HG03558 (cell line): ENCODE measurements around the gene BACH2.
"Not testable (repeated sequence)": the region's sequence is repeated elsewhere in the genome, so short reads cannot be mapped to it uniquely, and the experiment has no call there.

ENCODE experiments used
- ATAC-seq: cut with Tn5 transposase; IDR thresholded peaks from one replicate; pipeline ENCODE4 v1.9.1; 2021; ENCODE audit warnings: moderate number of reproducible peaks; ENCODE audit not compliant: unreplicated experiment; ENCODE audit errors: extremely low read depth

Gene BACH2

DNA sequence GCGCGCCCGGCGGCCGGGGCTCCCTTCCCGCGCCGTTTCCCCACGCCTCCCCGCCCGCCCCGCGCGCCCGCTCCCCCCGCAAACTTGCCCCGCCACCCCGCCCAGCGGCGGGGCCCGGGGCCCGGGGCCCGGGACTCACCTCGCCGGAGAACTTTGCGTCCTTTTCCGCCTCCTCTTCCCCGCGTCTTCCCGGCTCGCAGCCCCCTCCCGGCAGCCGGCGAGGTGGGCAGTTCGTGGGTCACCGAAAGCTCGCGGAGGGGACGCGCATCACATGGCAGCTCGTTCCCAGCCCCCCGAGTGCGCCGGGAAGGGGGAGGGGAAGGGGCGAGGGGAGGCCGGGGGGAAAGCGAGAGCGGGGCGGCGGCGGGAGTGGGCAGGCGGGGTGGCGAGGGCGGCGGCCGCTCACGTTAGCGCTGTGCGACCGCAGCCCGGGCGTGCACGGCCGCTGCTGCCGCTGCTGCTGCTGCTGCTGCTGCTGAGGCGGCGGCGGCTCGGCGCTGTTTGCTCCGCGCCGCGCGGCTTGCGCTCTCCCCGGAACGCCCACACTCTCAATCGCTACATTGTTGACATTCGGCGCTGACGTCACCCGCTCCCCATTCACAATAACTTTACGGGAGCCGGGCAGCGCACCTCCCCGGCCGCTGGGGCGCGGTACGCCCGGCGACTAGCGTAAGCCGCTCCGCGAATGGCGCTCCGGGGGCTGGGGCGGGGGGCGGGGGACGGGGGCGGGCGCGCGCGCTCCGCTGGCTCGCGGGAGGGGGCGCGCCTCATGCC, at the start of gene BACH2:
BACH2 (minus strand) TSS at position 503 of the 774 bp plus-strand sequence. CDS start 287,999 bp downstream, outside the sequence.
- ATAC-seq = peak; percentile 76

DNA sequence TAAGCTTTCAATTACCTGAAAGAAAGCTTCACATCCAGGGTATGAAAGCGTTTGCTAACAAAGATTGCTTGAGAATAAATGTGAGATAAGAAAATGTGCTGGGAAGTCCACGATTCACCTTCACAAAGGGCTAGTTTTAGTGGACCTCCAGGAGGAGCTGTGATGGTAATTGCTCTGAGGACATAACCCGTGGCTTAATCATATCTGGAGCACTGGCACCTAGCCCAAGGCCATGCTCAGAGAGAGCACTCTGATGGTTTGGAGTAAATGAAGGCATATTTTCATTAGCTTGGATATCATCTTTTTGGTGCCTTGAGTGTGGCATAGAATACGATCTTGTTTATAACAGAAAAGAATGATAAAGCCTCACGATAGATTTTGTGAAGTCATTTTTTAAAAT, 46.9 kb upstream of the BACH2 start:
- no peak for ATAC-seq

DNA sequence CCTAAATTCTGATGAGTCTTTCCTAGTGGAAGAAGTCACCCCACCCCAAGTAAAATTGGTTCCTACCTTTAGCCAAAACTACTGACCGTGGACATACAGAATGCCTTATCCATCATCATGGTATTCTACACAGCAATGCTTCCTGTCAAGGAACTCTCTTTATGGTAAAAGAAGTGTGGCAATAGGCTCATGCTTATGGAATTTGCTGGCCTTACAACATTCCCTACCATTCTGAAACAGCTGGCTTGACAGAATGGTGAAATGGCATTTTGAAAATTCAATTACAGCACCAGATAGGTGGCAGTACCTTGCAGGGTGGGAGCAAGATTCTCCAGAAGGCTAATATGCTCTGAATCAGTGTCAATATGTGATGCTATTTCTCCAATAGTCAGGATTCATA, 41.8 kb upstream of the BACH2 start:
- no peak for ATAC-seq

GRCh38 chr6:90336388-90336947, 39.8 kb upstream of the BACH2 start:
- no peak for ATAC-seq

- no peak for ATAC-seq
Observed at GRCh38 chr6:90333928-90334327, 37.3 kb upstream of the BACH2 start.

DNA sequence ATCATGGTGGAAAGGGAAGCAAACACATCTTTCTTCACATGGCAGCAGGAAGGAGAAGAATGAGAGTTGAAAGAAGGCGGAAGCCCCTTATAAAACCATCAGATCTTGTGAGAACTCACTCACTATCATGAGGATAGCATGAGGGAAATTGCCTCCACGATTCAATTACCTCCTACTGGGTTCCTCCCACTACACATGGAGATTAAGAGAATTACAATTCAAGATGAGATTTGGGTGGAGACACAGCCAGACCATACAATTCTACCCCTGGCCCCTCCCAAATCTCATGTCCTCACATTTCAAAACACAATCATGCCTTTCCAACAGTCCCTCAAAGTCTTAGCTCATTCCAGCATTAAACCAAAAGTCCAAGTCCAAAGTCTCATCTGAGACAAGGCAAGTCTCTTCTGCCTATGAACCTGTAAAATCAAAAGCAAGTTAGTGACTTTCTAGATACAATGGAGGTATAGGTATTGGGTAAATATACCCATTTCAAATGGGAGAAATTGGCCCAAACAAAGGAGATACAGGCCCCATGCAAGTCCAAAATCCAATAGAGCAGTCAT, 36.4 kb upstream of the BACH2 start:
- ATAC-seq = not testable (repeated sequence)

- ATAC-seq = no peak
Observed at GRCh38 chr6:90329386-90330077, 32.9 kb upstream of the BACH2 start.

DNA sequence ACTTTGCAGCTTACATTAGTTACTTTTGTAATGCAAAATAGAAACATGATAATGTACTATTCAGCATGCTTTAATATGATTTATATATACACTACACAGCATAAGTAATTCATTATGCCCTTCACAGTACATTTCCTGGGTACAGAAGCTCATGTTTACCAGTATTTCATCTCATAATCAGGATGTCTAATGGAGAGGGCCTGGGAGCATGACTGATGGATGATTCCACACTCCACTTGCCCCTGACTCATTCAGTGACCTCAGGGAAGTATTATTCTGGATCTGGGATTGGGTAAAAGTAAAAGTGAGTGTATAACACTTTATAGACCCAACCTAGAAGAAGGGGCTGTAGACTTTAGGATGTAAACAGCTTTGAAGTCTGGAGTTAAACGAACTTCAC, 31.4 kb upstream of the BACH2 start:
- no peak for ATAC-seq

DNA sequence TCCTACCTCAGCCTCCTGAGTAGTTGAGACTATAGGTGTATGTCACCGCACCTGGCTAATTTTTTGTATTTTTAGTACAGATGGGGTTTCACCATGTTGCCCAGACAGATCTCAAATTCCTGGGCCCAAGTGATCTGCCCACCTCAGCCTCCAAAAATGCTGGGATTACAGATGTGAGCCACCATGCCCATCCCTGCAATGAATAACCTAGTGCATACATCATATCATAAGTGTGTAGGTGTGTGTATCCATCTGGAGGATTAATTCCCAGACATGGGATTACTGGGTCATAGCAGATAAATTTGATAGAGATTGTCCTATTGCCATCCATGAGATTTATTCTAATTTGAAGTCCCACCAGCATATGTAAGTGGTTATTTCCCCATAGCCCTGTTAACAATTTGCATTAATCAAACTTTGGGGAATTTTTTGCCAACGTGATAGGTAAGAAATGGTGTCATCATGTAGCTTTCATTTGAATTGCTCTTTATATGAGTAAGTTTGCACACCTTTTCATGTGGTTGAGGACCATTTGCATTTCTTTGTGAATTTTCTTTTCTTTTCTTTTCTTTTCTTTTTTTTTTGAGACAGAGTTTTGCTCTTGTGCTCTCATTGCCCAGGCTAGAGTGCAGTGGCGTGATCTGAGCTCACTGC, 29.9 kb upstream of the BACH2 start:
- ATAC-seq = no peak

GRCh38 chr6:90323706-90324105, 27.1 kb upstream of the BACH2 start:
- ATAC-seq = no peak

DNA sequence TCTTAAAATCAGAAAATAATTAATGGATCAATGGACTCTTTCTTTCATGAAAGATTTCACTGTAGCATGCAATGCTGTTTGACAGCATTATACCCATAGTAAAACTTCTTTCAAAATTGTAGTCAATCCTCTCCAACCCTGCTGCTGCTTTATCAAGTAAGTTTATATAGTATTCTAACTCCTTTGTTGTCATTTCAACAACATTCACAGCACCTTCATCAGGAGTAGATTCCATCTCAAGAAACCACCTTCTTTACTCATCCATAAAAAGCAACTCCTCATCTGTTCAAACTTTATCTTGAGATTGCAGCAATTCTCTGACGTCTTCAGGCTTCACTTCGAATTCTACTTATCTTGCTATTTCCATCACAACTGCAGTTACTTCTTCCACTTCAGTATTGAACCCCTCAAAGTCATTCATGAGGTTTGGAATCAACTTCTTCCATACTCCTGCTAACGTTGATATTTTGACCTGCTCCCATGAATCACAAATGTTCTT, 26.4 kb upstream of the BACH2 start:
- no peak for ATAC-seq

DNA sequence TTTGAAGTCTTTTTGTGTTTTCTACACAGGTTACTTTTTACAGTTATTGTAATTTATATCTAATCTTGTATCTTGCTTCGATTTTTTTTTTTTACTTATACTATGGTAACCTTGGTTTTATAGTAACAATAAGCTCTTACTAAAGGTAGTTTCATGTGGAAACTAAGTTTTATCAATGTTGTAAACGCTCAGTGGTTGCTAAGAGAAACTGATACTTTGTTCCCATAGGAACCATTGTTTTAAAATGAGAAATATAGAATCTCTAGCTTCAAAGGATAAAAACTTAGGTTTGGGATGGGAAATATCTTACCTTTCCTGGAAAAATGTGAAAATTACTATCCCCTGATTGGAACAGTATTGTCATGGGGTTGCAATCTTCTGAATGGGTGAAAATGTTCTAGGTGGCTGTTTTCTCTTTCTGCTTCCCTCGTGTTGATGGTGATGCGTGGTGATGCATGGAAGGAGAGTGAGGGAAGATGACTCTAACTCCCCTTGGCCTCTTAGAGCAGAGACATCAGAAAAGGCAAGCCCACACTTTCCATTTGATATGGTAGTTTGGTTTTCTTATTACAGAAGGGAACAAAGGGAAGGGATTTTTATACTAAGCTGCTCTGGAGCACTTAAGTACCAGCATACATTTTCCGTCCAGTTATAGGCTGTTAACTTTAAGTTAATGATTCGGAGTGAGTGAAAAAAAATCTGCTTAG, 23.5 kb upstream of the BACH2 start:
- no peak for ATAC-seq

GRCh38 chr6:90319044-90319443, 22.4 kb upstream of the BACH2 start:
- ATAC-seq = no peak

GRCh38 chr6:90315986-90316385, 19.3 kb upstream of the BACH2 start:
- no peak for ATAC-seq

DNA sequence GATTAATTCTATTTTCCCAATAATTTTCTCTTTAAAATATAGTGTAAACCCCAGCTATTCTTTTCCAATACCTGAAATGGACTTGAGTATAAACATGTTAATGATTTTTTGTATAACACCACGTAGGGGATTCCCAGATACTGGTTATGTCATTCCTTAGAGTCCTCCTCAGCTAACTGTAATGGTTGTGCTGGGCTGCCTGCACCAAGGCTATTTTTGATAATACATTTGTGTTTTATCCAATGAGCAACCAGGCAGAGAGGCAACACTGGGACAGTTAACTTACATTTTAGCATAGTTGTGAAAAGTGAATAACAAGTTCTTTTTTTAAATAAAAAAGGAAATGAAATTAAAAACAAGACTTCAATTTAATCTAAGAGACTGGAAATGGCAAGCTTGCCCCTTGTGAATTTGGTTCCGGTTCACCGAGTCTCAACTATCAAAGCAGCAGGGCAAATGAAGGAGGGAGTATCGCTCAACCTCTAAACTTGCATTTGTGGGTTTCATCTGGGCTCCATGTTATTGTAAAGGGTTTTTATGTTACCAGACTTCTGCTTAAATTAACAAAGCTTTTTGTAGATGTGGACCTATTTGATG, 18.8 kb upstream of the BACH2 start:
- ATAC-seq = no peak

GRCh38 chr6:90314514-90314913, 17.9 kb upstream of the BACH2 start:
- no peak for ATAC-seq

- no peak for ATAC-seq
Observed at GRCh38 chr6:90311569-90311968, 14.9 kb upstream of the BACH2 start.

GRCh38 chr6:90305800-90306448, 9.3 kb upstream of the BACH2 start:
- no peak for ATAC-seq

GRCh38 chr6:90304308-90304707, 7.7 kb upstream of the BACH2 start:
- ATAC-seq = no peak
